ENCODE data around the gene C1orf159. TPM values are rescaled to one million over a fixed set of nuclear protein-coding genes. Genes with fewer than 3 reads are reported as not detected.

Gene C1orf159
- total and polyA plus RNA-seq, 4 donors, result 3.9 to 7.0 (median 4.7) TPM

DNA sequence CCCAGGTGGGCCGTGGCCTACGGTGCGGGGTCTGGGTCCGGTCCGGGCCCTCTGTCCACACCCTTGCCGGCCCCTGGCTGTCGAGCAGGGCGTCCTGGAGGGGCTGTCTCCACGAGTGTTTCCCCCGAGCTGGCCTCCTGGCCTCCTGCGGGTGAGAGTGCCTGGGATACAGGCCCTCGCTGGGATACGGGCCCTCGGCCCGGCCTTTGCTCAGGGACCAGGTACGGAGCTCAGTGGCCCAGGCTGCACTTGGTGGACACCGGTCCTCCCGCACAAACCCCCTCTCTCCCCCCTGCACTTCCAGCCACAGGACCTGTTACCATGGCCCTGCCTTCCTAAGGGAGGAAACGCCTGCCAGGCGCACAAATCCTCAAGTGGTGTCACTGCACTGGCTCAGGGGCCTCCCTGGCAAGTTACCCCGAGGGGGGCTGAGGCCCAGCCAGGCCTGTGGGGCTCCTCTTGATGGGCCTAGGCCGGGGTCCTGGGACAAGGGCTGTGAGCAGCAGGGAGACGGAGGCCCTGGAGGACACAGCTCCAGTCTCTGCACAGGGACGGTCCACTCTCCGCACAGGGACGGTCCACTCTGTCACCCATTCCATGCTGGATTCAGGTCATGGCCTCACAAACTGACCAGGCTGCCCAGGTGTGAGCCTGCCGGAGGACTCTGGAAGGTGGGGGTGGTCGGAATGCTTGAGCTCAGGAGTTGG, 23.6 kb downstream of the C1orf159 start:
- TF ChIP-seq, protein P1, sequence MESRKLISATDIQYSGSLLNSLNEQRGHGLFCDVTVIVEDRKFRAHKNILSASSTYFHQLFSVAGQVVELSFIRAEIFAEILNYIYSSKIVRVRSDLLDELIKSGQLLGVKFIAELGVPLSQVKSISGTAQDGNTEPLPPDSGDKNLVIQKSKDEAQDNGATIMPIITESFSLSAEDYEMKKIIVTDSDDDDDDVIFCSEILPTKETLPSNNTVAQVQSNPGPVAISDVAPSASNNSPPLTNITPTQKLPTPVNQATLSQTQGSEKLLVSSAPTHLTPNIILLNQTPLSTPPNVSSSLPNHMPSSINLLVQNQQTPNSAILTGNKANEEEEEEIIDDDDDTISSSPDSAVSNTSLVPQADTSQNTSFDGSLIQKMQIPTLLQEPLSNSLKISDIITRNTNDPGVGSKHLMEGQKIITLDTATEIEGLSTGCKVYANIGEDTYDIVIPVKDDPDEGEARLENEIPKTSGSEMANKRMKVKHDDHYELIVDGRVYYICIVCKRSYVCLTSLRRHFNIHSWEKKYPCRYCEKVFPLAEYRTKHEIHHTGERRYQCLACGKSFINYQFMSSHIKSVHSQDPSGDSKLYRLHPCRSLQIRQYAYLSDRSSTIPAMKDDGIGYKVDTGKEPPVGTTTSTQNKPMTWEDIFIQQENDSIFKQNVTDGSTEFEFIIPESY (IDR thresholded peaks at IDR 0.05), result no peak
- TF ChIP-seq, protein P2, sequence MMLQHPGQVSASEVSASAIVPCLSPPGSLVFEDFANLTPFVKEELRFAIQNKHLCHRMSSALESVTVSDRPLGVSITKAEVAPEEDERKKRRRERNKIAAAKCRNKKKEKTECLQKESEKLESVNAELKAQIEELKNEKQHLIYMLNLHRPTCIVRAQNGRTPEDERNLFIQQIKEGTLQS (IDR thresholded peaks at IDR 0.05), result no peak
- no peak for TF ChIP-seq HNF4A (conservative IDR thresholded peaks at IDR 0.05)
- no peak for TF ChIP-seq EGR1 (IDR thresholded peaks at IDR 0.05; ENCODE audit: low read depth in 2 of 2)
- no peak for TF ChIP-seq SP1 (IDR thresholded peaks at IDR 0.05)
- TF ChIP-seq YY1 (IDR thresholded peaks at IDR 0.05), result no peak
- TF ChIP-seq TAF1 (conservative IDR thresholded peaks at IDR 0.05), result no peak
- no peak for TF ChIP-seq RAD21 (IDR thresholded peaks at IDR 0.05)
- TF ChIP-seq, protein P3, sequence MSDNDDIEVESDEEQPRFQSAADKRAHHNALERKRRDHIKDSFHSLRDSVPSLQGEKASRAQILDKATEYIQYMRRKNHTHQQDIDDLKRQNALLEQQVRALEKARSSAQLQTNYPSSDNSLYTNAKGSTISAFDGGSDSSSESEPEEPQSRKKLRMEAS (IDR thresholded peaks at IDR 0.05), result no peak
- TF ChIP-seq GABPA (IDR thresholded peaks at IDR 0.05 in 1 of 2, conservative IDR thresholded peaks at IDR 0.05 in 1 of 2), result no peak
- no peak for TF ChIP-seq FOXA1 (IDR thresholded peaks at IDR 0.05)
- no peak for TF ChIP-seq HNF4G (IDR thresholded peaks at IDR 0.05)
- TF ChIP-seq NR2F2 (IDR thresholded peaks at IDR 0.05), result no peak
- TF ChIP-seq JUND (IDR thresholded peaks at IDR 0.05), result no peak
- TF ChIP-seq, protein P4, sequence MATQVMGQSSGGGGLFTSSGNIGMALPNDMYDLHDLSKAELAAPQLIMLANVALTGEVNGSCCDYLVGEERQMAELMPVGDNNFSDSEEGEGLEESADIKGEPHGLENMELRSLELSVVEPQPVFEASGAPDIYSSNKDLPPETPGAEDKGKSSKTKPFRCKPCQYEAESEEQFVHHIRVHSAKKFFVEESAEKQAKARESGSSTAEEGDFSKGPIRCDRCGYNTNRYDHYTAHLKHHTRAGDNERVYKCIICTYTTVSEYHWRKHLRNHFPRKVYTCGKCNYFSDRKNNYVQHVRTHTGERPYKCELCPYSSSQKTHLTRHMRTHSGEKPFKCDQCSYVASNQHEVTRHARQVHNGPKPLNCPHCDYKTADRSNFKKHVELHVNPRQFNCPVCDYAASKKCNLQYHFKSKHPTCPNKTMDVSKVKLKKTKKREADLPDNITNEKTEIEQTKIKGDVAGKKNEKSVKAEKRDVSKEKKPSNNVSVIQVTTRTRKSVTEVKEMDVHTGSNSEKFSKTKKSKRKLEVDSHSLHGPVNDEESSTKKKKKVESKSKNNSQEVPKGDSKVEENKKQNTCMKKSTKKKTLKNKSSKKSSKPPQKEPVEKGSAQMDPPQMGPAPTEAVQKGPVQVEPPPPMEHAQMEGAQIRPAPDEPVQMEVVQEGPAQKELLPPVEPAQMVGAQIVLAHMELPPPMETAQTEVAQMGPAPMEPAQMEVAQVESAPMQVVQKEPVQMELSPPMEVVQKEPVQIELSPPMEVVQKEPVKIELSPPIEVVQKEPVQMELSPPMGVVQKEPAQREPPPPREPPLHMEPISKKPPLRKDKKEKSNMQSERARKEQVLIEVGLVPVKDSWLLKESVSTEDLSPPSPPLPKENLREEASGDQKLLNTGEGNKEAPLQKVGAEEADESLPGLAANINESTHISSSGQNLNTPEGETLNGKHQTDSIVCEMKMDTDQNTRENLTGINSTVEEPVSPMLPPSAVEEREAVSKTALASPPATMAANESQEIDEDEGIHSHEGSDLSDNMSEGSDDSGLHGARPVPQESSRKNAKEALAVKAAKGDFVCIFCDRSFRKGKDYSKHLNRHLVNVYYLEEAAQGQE (IDR thresholded peaks at IDR 0.05), result no peak
- 97% methylated on average over 28 of the region's 28 CpGs for WGBS
- Histone ChIP-seq H3K27ac (ENCODE audit: low read depth in 1 of 2, low read length in 2 of 2) (no peak overlapping the region), H3K27me3 (ENCODE audit: control insufficient read depth in 4 of 4, insufficient read depth in 4 of 4, low read length in 3 of 4) (no peaks in the 10 kb centered on the region), H3K4me3 (ENCODE audit: low read depth in 1 of 3, low read length in 3 of 3) (no peak overlapping the region), H3K4me1 (ENCODE audit: control insufficient read depth in 4 of 4, insufficient read depth in 4 of 4, low read length in 3 of 4) (no peaks in the 10 kb centered on the region), H3K36me3 (ENCODE audit: control insufficient read depth in 4 of 4, insufficient read depth in 3 of 4, low read depth in 1 of 4, low read length in 3 of 4) (no peaks in the 10 kb centered on the region), H3K9ac (ENCODE audit: low read depth in 1 of 2, low read length in 2 of 2) (no peak overlapping the region), H3K9me3 (ENCODE audit: control insufficient read depth in 4 of 4, low read length in 3 of 4) (no peaks in the 10 kb centered on the region)
- no peak for DNase-seq (ENCODE audit: low spot score)

DNA sequence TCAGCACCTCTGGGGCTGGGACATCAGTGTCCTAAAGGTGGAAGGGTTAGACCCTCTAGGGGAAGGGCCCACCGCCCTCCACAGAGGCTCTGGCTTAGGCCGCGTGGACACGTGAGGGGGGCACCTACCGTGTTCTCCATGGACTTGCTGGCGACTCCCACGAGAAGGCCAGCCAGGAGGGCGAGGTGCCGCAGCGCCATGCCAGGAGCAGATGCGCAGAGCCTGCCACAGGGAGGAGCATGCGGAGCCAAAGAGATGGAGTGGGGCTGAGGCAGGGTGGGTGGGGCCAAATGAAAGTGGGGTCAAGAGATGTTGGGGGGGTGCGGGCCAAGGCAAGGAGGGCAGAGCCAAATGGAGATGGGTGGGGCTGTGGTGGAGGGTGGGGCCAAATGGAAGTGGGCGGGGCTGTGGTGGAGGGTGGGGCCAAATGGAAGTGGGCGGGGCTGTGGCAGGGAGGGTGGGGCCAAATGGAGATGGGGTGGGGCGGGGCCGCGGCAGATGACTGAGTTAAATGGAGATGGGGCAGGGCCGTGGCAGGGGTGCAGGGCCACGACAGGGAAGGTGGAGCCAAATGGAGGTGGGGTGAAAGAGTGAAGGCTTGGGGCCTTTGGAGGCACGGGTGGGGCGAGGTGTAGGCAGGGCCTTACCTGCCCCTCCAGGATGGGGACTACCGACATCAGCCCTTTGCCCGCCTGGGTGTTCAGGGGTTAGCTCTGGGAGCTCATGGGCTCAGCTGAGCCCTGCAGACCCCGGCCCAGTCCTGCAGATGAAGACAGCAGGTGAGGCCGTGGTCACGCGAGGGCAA, 24.3 kb downstream of the C1orf159 start:
- Histone ChIP-seq H3K9me3 (ENCODE audit: control insufficient read depth in 4 of 4, low read length in 3 of 4) (no peaks in the 10 kb centered on the region), H3K27ac (ENCODE audit: low read depth in 1 of 2, low read length in 2 of 2) (no peak overlapping the region)
- DNase-seq (ENCODE audit: low spot score), result no peak
- TF ChIP-seq SP1 (IDR thresholded peaks at IDR 0.05), result no peak
- TF ChIP-seq RXRA (IDR thresholded peaks at IDR 0.05), result no peak
- TF ChIP-seq EGR1 (IDR thresholded peaks at IDR 0.05; ENCODE audit: low read depth in 2 of 2), result no peak
- no peak for TF ChIP-seq FOXA1 (IDR thresholded peaks at IDR 0.05)
- TF ChIP-seq, protein P4 (IDR thresholded peaks at IDR 0.05), result no peak
- no peak for TF ChIP-seq FOXA2 (IDR thresholded peaks at IDR 0.05)
- TF ChIP-seq TAF1 (conservative IDR thresholded peaks at IDR 0.05), result no peak
- TF ChIP-seq, protein P1 (IDR thresholded peaks at IDR 0.05), result no peak
- TF ChIP-seq RAD21 (IDR thresholded peaks at IDR 0.05), result no peak
- TF ChIP-seq NR2F2 (IDR thresholded peaks at IDR 0.05), result no peak
- no peak for TF ChIP-seq JUND (IDR thresholded peaks at IDR 0.05)
- TF ChIP-seq, protein P3 (IDR thresholded peaks at IDR 0.05), result no peak

More for the DNA sequence above, 24.3 kb downstream of the C1orf159 start:
- 98% methylated on average over 28 of the region's 28 CpGs for WGBS
- Histone ChIP-seq H3K4me3 (ENCODE audit: low read depth in 1 of 3, low read length in 3 of 3) (no peak overlapping the region), H3K27me3 (ENCODE audit: control insufficient read depth in 4 of 4, insufficient read depth in 4 of 4, low read length in 3 of 4) (no peaks in the 10 kb centered on the region), H3K4me1 (ENCODE audit: control insufficient read depth in 4 of 4, insufficient read depth in 4 of 4, low read length in 3 of 4) (no peaks in the 10 kb centered on the region), H3K36me3 (ENCODE audit: control insufficient read depth in 4 of 4, insufficient read depth in 3 of 4, low read depth in 1 of 4, low read length in 3 of 4) (no peaks in the 10 kb centered on the region), H3K9ac (ENCODE audit: low read depth in 1 of 2, low read length in 2 of 2) (no peak overlapping the region)

Measured in liver (tissue), 9 donors.